GM18502 (cell line): ENCODE measurements around the gene MR1.

Source experiments
- ATAC-seq: cut with Tn5 transposase; IDR thresholded peaks from one replicate; pipeline ENCODE4 v1.9.1; 2021; ENCODE audit warnings: mild to moderate bottlenecking; ENCODE audit not compliant: unreplicated experiment, poor library complexity

Gene MR1

DNA sequence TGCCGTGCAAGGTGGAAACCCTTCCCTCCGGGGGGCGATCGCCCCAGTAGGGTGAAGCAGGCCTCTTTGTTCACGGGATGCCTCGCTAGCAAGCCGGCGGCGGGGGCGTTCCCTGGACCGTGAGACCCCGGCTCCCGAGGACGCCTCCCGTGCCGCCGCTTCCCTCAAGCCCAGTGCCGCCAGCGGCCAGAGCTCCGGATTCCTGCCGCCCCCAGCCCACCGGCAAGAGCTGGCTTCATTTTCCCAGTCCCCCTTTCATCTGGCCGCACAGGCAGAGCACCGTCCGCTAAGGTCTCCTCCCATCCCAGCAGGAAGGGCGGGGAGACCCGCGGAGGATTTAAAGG lies 71.0 kb downstream of the MR1 start:
- peak; percentile 32 for ATAC-seq

DNA sequence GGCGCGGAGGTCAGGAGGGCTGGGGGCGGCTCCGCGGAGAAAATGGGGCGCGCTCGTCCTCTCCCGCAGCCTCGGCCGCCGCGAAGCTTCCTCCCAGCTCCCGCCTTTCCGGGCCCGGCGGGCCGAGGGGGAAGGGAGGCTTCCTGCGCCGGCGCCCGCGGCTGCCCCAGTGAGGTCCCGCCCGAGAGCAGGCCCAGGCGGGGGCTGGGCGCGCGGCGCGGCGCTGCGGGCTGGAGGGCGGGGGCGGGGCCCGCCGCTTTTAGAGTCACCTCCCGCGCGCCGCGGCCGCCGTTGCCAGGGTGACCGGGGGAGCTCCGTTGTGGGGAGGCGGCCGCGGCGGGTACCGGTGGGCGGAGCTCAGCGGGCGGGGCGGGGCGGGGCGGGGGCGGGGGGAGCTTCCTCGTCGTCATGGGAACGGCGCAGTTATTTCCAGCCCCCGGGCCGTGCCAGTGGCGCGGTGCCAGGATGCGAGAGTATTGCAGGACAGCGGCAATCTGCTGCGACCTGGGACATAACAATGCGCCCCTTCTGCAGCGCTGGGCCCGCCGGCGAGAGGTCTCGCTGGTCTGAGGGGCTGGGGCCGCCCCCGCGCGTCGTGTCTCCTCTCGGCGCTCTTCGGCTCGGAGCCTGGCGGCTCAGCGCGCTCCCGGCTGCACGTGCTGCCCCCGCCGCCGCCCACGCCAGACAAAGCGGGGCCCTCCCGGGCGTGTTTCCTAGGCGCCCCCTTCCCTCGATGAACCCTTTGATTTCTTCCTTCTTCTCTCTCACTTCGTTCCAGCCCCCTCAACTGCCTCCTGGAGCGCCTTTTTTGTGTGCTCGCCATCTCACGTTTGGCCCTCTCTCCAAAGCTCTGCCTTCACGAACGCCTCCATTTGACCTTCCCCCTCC lies 71.6 kb downstream of the MR1 start:
- ATAC-seq: peak; percentile 82

DNA sequence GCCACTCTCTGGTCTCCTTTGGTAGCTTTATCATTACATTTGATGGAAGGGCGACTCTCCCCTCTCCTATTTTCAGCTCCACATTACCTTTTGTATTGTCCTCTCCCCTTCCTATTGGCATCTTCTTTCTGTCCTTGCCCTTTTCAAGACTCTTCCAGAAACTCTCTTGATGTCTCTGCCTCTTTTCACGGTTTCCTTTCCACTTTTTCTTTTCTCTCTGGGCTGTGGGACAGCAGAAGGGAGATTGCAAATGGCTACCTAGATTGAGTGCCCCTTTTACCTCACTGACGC lies 72.2 kb downstream of the MR1 start:
- ATAC-seq: no peak

DNA sequence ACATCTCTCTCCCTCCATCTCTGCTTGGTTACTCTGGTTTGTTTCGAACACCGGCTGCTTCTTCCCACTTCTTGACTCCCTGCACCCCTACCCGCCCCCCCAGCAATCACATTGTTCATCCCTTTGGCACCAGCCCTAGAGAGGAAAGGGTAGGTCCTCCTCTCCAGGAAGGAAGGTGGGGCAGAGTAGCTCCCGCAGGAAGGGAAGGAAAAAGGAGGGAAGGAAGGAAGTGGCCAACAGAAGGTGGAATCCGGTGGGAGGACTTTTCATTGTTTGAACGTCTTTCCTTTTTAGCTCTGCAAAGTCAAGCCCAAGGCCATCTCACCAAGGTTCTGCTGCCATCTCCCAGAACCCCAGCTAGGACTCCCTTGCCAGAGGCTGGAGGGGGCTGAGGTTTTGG lies 72.7 kb downstream of the MR1 start:
- ATAC-seq: no peak

DNA sequence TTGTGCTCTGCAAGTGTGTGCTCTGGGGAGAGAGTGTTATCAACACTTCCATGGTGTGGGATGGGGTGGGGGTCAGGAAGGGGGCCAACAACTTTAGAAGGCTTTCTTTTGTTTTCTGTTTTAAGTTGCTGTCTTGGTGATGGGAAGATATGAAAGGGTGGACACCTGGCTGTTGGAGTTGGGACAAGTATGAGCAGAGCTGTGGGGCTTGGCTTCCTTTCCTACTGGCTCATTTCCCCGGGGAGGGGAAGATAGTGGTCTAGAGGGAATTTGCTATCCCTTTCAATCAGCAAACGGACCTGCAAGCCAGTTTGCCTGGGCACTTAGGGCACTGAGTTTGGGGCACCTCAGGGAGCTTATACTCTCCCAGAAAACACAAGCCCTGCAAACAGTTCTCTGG lies 73.9 kb downstream of the MR1 start:
- no peak for ATAC-seq

GRCh38 chr1:181108304-181108867 lies 74.6 kb downstream of the MR1 start:
- no peak for ATAC-seq

GRCh38 chr1:181110013-181110412 lies 76.2 kb downstream of the MR1 start:
- ATAC-seq: no peak
